SHP77 (cell line): Measurements from ENCODE around the gene KLK14.
A peak's percentile ranks its signal among the peaks of the same experiment; 100 is the strongest.

Experiments
- DNase-seq, 2 experiments: peaks; one replicate each; lab custom pipeline; 2025; lab: John Stamatoyannopoulos, UW

Gene KLK14

GRCh38 chr19:51044327-51044726 lies 38.4 kb downstream of the KLK14 start:
- DNase-seq: no peak

GRCh38 chr19:51043497-51043896 lies 39.2 kb downstream of the KLK14 start:
- no peak for DNase-seq

- no peak for DNase-seq
Measured at GRCh38 chr19:51040151-51040550, 42.5 kb downstream of the KLK14 start.

- DNase-seq: no peak
Measured at GRCh38 chr19:51036519-51036918, 46.2 kb downstream of the KLK14 start.

- DNase-seq: peak; percentile 17 to 42
Measured at GRCh38 chr19:51034704-51035103, 48.0 kb downstream of the KLK14 start, which contains the start of gene KLK12. Gene KLK12 (minus strand): TSS chr19:51035002. CDS start chr19:51034621, 381 bp downstream.

GRCh38 chr19:51031880-51032225 lies 50.8 kb downstream of the KLK14 start:
- DNase-seq: no peak

GRCh38 chr19:51031220-51031879 lies 51.3 kb downstream of the KLK14 start:
- no peak for DNase-seq

GRCh38 chr19:51030631-51031030 lies 52.1 kb downstream of the KLK14 start:
- DNase-seq: no peak

- DNase-seq: no peak
Measured at GRCh38 chr19:51029718-51030117, 53.0 kb downstream of the KLK14 start.
